GM12878 (cell line): ENCODE measurements around the gene ZCCHC3. TPM values are rescaled to one million over a fixed set of nuclear protein-coding genes. Genes with fewer than 3 reads are reported as not detected.
A peak's percentile ranks its signal among the peaks of the same experiment; 100 is the strongest.

Experiments used
- ASH2L ChIP-seq: fragments of 300-600, 200-600 bp; sonication (generic); IDR thresholded peaks from 2 replicates; pipeline ENCODE4 v1.6.1; 2017; ENCODE audit warnings: low read depth, mild to moderate bottlenecking, borderline replicate concordance
- CEBPB ChIP-seq, 2 experiments: fragments of 150-350 bp in 1 of 2; IDR thresholded peaks; 2 replicates each; pipeline ENCODE4 v1.6.1; 2012 to 2014; ENCODE audit warnings: low read depth in 2 of 2, low read length in 2 of 2, borderline replicate concordance in 1 of 2, inconsistent platforms in 1 of 2
- CHD2 ChIP-seq: IDR thresholded peaks from 2 replicates; pipeline ENCODE4 v1.6.1; 2011; ENCODE audit warnings: low read depth, low read length, improper control_type of control experiment, borderline replicate concordance
- DPF2 ChIP-seq: fragments of 450-650 bp; IDR thresholded peaks from 2 replicates; pipeline ENCODE4 v1.6.1; 2017; ENCODE audit warnings: mild to moderate bottlenecking
- ELK1 ChIP-seq: IDR thresholded peaks from 2 replicates; pipeline ENCODE4 v1.6.1; 2012; ENCODE audit warnings: low read depth, low read length, improper control_type of control experiment
- ESRRA ChIP-seq: IDR thresholded peaks from 2 replicates; pipeline ENCODE4 v1.6.1; 2012; ENCODE audit warnings: mild to moderate bottlenecking, low read length, improper control_type of control experiment
- FOXM1 ChIP-seq: IDR thresholded peaks from 2 replicates; pipeline ENCODE4 v1.6.1; 2012; ENCODE audit warnings: low read depth, mild to moderate bottlenecking, inconsistent platforms, low read length, moderate library complexity
- GATAD2B ChIP-seq: fragments of 450-650 bp; conservative IDR thresholded peaks from 2 replicates; pipeline ENCODE4 v1.6.1; 2017; ENCODE audit warnings: low read depth, mild to moderate bottlenecking, moderate library complexity
- HCFC1 ChIP-seq: fragments of 150-350 bp; IDR thresholded peaks from 2 replicates; pipeline ENCODE4 v1.6.1; 2014; ENCODE audit warnings: low read length
- HDGF ChIP-seq: fragments of 450-650 bp; IDR thresholded peaks from 2 replicates; pipeline ENCODE4 v1.6.1; 2016; ENCODE audit warnings: antibody characterized with exemption
- IKZF1 ChIP-seq: fragments of 450-650 bp; conservative IDR thresholded peaks from 2 replicates; pipeline ENCODE4 v1.6.1; 2017; ENCODE audit warnings: antibody characterized with exemption, mild to moderate bottlenecking
- IKZF2 ChIP-seq, 2 experiments: fragments of 450-650 bp; IDR thresholded peaks; 2 replicates each; pipeline ENCODE4 v1.6.1; 2017; ENCODE audit warnings: mild to moderate bottlenecking in 2 of 2, moderate library complexity in 2 of 2
- LARP7 ChIP-seq: fragments of 450-650 bp; IDR thresholded peaks from 2 replicates; pipeline ENCODE4 v1.6.1; 2017; ENCODE audit warnings: mild to moderate bottlenecking
- MAX ChIP-seq: IDR thresholded peaks from 2 replicates; pipeline ENCODE4 v1.6.1; 2012; ENCODE audit warnings: low read depth, low read length, improper control_type of control experiment
- MXI1 ChIP-seq: fragments of 150-350 bp; IDR thresholded peaks from 2 replicates; pipeline ENCODE4 v1.6.1; 2011; ENCODE audit warnings: low read depth, mild to moderate bottlenecking, inconsistent platforms, low read length, improper control_type of control experiment
- NBN ChIP-seq: fragments of 450-650 bp; IDR thresholded peaks from 2 replicates; pipeline ENCODE4 v1.6.1; 2016
- PAX5 ChIP-seq: IDR thresholded peaks from 2 replicates; pipeline ENCODE4 v1.6.1; 2011; ENCODE audit warnings: low read depth, low read length, borderline replicate concordance
- PAX8 ChIP-seq: fragments of 450-650 bp; IDR thresholded peaks from 2 replicates; pipeline ENCODE4 v1.6.1; 2017; ENCODE audit warnings: mild to moderate bottlenecking, moderate library complexity
- POLR2A ChIP-seq: IDR thresholded peaks from 2 replicates; pipeline ENCODE4 v1.6.1; 2011; ENCODE audit warnings: low read depth, mild to moderate bottlenecking, low read length
- POLR2AphosphoS2 ChIP-seq: IDR thresholded peaks from 2 replicates; pipeline ENCODE4 v1.6.1; 2011; ENCODE audit warnings: low read depth, mild to moderate bottlenecking, low read length, improper control_type of control experiment, moderate library complexity
- RELB ChIP-seq: fragments of 450-650 bp; IDR thresholded peaks from 2 replicates; pipeline ENCODE4 v1.6.1; 2017; ENCODE audit warnings: low read depth, mild to moderate bottlenecking, moderate library complexity
- REST ChIP-seq: IDR thresholded peaks from 2 replicates; pipeline ENCODE4 v1.6.1; 2012; ENCODE audit warnings: mild to moderate bottlenecking, low read depth, low read length
- SMARCA5 ChIP-seq: fragments of 450-650 bp; IDR thresholded peaks from 2 replicates; pipeline ENCODE4 v1.6.1; 2017; ENCODE audit warnings: mild to moderate bottlenecking
- SRF ChIP-seq, 2 experiments: IDR thresholded peaks; 2 replicates each; pipeline ENCODE4 v1.6.1; 2011; ENCODE audit warnings: low read depth in 2 of 2, low read length in 2 of 2, mild to moderate bottlenecking in 1 of 2, moderate library complexity in 1 of 2
- TAF1 ChIP-seq: IDR thresholded peaks from 2 replicates; pipeline ENCODE4 v1.6.1; 2011; ENCODE audit warnings: mild to moderate bottlenecking, low read depth, low read length, borderline replicate concordance
- TCF7 ChIP-seq: IDR thresholded peaks from 2 replicates; pipeline ENCODE4 v1.6.1; 2014; ENCODE audit warnings: antibody characterized with exemption, borderline replicate concordance
- polyA plus RNA-seq, 11 experiments: library from polyadenylated mRNA; depleted of rRNA in 4 of 11; unstranded in 6 of 11; stranded (reverse) in 5 of 11; fragments of >200 nt; fragmentation: Nextera tagmentation in 4 of 11; fragmentation: Illumina TruSeq in 1 of 11; extraction: Ambion mirVana in 4 of 11; extraction: Trizol in 1 of 11; gene quantifications; 1 replicate in 1 of 11; 2 replicates in 10 of 11; pipeline versions ENCODE4 v1.2.1 to v1.2.3, GENCODE V29; 2011 to 2016; ENCODE audit warnings: inconsistent platforms in 2 of 11, missing spikeins in 2 of 11, low read depth in 1 of 11
- total RNA-seq, 4 experiments: library from RNA; depleted of rRNA in 3 of 4; stranded (reverse); fragments of >200 nt in 3 of 4; fragmentation: Illumina TruSeq in 1 of 4; extraction: Trizol in 1 of 4; gene quantifications; 2 replicates each; pipeline versions ENCODE4 v1.2.1 to v1.2.3, GENCODE V29; 2013 to 2021

Gene ZCCHC3
- total and polyA plus RNA-seq, 10 of the 15 experiments (the other 5 are each of a cell fraction or from before 2014, with no cell fraction given) = 5.3 to 36.1 (median 17.2) TPM

- TF ChIP-seq LARP7 = peak; percentile 89
- TF ChIP-seq ASH2L = 0 out of 2 replicates have a peak, but pooled peaks have one; percentile 54
- peak; percentile 91 for TF ChIP-seq NBN
- peak; percentile 89 for TF ChIP-seq HDGF
- TF ChIP-seq POLR2AphosphoS2 = peak; percentile 43; the same call in 1 of the 2 replicates
- peak; percentile 71; the same call in 1 of the 2 replicates for TF ChIP-seq MXI1
- TF ChIP-seq SRF (IDR thresholded peaks at IDR 0.05; ENCODE audit: low read depth in 2 of 2, low read length in 2 of 2) = peak in 1 of 2 experiments; percentile 0; a peak in 1 of 4 replicates
- 0 out of 2 replicates have a peak, but pooled peaks have one; percentile 85 for TF ChIP-seq GATAD2B
- TF ChIP-seq FOXM1 = peak; percentile 65
- TF ChIP-seq ELK1 = peak; percentile 44; the same call in 1 of the 2 replicates
- TF ChIP-seq TAF1 = peak; percentile 98
- peak; percentile 53; the same call in 1 of the 2 replicates for TF ChIP-seq TCF7
- TF ChIP-seq POLR2A = peak; percentile 83
- no peak for TF ChIP-seq ESRRA
- peak; percentile 48 to 51; a peak in 2 of 4 replicates for TF ChIP-seq IKZF2 (IDR thresholded peaks at IDR 0.05)
- 0 out of 2 replicates have a peak, but pooled peaks have one; percentile 37 for TF ChIP-seq SMARCA5
- peak; percentile 15; the same call in 1 of the 2 replicates for TF ChIP-seq REST
- TF ChIP-seq DPF2 = peak; percentile 79
- peak; percentile 73 for TF ChIP-seq IKZF1
- peak; percentile 88 for TF ChIP-seq CHD2
- peak; percentile 70; the same call in 1 of the 2 replicates for TF ChIP-seq RELB
- peak; percentile 31; the same call in 1 of the 2 replicates for TF ChIP-seq HCFC1
- TF ChIP-seq CEBPB (IDR thresholded peaks at IDR 0.05; ENCODE audit: borderline replicate concordance in 1 of 2, low read depth in 2 of 2, low read length in 2 of 2) = no peak
- peak; percentile 89 for TF ChIP-seq MAX
- no peak for TF ChIP-seq PAX8
- TF ChIP-seq PAX5 = 0 out of 2 replicates have a peak, but pooled peaks have one; percentile 27
Measured at GRCh38 chr20:297098-297924, at the start of gene ZCCHC3 (continued).
